Measurements from ENCODE around the gene DBH.
"Not testable (repeated sequence)": the region's sequence is repeated elsewhere in the genome, so short reads cannot be mapped to it uniquely, and the experiment has no call there.

The DBH gene

GRCh38 chr9:133666845-133667244 lies 30.7 kb downstream of the DBH start:
- DNase-seq (ENCODE audit: low spot score): no peak

DNA sequence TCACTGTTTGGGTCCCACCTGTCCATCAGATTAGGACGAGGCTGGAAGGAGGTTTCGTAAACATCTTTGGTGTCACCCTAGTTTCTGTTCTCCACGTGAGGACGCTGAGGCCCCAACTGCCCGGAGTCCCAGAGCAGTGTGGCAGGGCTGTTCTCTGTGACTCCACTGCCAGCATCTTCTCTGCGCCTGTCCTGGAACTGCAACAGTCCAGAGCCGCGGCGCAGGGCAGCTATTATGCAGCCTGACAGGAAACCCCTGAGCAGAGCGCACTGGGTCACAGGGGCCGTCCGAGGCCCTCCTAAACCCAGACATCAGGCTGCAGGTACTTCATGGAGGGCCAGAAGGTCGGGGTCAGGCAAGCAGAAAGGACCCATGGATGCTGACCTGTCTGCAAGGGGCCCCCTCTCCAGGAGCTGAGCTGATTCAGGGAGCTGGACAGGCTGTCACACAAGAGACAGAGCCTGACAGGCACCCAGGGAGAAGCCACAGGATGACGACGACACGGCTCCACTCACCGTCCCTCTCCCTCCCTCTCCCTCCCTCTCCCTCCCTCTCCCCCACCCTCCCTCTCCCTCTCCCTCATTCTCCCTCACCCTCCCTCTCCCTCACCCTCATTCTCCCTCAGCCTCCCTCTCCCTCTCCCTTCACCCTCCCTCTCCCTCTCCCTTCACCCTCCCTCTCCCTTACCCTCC lies 31.7 kb downstream of the DBH start:
- no peak for DNase-seq (ENCODE audit: low spot score)

- no peak for DNase-seq (ENCODE audit: low spot score)
These were observed 33.1 kb downstream of the DBH start for GRCh38 chr9:133669182-133669801.

- no peak for DNase-seq (ENCODE audit: low spot score)
These were observed 34.3 kb downstream of the DBH start for GRCh38 chr9:133670466-133670865.

DNA sequence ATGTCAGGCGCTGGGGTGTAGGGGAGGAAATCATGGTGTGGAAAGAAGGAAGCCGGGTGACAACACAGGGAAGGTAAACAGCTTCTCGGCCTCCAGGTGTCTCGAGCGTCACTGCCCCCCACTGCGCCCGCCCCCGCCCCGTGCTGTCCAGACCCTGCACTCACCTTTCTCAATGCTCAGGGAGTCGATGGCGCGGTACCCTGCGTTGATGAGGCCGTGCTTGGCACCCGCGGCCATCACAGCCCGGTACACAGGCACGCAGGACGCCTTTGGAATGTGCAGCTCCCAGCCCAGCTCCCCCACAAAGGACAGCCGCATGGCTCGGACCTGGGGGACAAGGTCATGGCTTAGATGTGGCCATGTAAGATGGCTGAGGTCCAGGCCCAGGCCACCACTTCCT lies 35.2 kb downstream of the DBH start:
- no peak for DNase-seq (ENCODE audit: low spot score)

- no peak for DNase-seq (ENCODE audit: low spot score)
These were observed 36.5 kb downstream of the DBH start for GRCh38 chr9:133672503-133673257.

DNA sequence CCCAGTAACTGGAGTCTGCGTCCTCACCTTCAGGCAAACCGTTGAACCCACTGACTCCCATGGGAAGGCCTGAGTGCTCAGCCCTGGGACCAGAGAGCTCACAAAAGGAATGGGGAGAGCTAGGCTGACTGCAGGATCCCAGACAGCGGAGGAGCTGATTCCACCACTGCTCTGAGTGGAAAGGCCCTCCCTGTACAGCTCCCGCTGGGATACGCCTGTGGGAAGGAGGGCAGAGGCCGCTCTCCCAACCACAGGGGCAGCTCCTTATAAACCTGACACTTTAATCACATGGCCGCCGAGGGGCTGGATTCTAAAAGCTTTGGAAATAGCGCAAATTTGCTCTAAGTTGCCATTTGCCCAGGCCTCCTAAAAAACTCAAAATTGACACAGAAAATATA lies 37.1 kb downstream of the DBH start:
- no peak for DNase-seq (ENCODE audit: low spot score)

DNA sequence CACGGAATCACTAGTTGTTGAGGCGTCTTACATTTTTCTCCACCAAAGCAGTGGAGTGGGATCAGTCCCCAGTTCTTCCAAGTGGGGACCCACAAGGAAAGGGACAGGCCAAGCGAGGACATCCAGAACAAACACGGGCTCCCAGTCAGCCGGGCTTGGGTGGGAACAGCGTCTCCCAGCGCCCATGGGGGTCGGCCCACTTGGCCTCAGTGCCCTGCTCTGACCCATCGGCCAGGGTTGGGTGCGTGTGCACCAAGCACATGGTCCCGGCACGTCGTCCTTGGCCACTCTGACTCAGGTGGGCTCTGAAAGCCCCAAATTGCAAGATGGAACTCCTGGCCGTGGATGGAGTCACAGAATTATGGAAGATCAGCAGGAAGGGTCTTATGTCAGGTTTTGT lies 37.9 kb downstream of the DBH start:
- DNase-seq (ENCODE audit: low spot score): no peak

GRCh38 chr9:133675796-133676195 lies 39.6 kb downstream of the DBH start:
- not testable (repeated sequence) for DNase-seq (ENCODE audit: low spot score)

DNA sequence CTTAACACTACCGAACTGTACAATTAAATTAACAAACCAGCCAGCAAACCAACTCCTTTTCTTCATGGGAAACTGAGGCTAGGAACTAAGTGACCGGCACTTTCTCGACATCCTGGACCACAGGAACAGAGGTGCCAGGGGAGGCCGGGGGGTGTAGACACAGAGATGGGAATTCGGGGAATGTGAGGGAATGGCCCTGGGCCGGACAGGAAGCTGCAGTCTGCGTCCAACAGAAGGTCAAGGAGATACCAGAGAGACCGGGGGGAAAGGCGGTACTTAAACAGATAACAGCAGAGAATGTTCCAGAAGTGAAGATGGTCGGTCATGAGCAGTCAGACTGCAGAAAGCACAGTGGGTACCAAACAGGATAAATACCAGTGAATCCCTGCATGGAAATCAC lies 40.3 kb downstream of the DBH start:
- DNase-seq (ENCODE audit: low spot score): no peak

DNA sequence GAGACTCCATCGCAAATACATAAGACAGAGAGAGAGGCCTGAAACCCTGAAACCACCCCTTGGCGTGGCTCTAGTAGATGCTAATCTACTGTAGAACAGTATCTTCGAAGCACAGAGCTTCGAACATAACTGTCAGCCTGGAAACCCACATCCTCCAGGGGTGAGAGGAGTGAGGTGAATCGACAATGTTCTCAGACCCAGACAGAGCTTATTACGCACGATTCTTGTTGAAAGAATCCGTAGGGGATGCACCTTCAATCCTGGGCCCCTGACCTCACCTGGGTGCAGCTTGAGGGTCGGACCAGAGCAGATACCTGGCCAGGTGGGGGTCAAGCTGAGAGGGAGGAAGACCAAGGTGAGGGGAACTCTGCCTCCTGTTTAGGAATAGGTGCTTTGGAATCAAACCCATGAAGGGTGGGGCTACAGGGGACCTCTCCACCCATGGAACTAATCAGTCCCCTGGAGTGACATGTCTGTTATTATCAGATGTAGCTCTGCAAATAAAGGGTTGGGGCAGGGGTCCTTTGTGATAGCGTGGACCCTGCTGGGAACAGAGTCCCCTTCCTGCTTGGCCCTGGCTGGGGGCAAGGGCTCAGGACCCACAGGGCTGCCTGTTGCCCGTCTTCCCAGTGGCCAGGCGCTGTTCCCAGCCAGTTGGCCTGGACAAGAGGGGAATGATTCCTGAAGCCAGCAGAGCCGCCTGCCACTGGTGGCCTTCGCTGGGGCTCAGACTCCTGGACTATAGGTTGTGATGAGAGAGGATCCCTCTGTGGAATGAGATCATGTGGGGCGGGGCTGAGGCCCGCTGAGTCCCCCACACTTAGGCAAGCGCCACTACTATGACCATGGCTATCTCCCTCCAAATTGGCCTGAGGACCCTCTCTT lies 41.2 kb downstream of the DBH start:
- DNase-seq (ENCODE audit: low spot score): no peak

- no peak for DNase-seq (ENCODE audit: low spot score)
These were observed 42.9 kb downstream of the DBH start for GRCh38 chr9:133679056-133679455.

GRCh38 chr9:133679466-133680061 lies 43.4 kb downstream of the DBH start:
- no peak for DNase-seq (ENCODE audit: low spot score)

DNA sequence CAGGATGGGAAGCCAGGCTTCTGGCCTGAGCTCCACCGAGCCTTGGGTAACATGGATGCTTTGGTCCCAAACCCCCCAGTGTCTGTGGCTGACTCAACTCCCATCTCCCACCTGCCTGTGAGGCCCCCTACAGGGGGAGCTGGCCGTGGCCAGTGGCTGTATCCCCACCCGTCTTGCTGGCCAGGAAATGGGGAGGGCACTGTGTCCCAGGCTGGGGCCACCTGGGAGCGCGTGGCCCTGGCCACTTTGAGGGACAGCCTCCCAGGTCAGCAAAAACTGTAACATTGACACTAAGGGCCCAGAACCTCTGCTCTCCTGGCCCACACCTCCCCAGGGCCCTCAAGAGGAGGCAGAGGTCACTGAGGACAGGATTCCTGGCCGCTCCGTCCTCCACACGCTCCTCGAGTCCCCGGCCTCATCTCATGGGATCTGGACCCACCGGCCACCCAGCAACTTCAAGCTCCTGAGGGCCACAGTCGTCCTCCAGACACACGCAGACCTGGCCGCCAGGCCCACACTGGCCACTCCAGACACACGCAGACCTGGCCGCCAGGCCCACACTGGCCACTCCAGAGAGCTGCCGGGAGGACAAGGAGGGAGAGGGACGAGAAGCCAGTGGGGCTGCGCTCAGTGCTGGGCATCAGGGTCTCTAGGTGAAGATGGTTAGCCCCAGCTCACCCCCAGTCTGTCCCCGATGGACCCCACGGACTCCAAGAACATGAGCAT lies 44.2 kb downstream of the DBH start:
- DNase-seq (ENCODE audit: low spot score): no peak

- no peak for DNase-seq (ENCODE audit: low spot score)
These were observed 45.0 kb downstream of the DBH start for GRCh38 chr9:133680976-133681657.

DNA sequence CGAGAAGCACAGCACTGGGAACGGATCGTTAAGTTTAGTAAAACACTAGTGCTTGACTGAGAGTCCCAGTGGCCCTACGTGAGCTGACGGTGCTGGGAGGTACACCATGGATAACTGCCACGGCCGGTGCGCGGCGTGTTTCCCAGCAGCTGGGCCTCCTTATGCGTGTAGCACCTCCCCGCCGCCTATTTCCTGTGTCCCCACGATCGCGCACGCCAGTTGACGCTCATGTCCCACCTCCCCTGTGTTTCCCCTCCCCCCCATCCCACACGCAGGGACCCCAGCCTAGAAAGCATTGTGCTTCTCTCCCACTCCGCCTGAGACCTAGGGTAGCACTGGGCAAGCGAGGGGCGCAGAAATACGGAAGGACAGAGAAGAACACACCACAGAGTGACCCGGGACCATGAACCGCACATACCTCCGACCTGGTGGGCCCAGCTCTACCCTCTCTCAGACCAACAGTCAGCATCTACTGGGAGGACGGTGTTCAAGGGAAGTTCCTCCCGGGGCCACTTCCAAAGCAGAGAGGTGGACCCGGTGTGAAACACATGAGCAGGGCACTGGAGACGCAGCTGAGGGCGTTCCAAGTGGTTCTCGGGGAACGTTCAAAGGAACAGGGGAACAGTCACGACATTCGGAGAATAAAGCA lies 45.6 kb downstream of the DBH start:
- no peak for DNase-seq (ENCODE audit: low spot score)

DNA sequence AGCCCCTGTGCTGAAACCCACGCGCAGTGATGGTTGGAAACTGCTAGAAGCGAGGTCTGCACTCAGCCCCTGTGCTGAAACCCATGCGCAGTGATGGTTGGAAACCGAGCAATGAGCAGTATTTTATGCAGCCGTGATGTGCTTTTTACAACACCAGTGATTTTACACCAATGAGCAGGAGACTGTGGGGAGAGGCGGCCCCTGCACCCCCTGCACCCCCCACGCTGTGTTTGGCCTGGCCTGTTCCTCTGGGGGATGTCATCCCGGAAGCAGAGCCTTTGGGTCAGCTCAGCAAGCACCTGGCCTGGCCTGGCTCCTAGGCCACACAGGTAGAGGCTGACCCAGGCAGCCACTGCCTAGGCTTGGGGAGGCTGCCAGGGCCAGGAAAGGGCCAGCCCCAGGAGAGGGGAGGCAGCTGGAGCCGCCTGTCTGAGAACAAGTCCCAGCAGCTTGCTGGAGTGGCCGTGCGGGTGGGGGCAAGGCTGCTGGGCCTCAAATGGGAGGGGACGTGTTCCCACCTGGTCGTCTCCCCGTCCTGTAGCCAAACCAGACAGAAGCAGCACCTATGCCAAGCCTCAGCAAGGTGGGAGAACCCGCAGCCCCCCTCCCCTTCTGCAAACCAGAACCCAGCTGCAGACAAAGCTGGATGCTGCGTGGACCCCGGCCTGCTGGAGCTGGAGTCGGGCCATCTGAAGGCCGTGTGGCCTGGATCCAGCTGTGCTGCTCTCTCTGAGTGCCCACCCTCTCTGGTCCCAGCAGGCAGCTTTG lies 46.8 kb downstream of the DBH start:
- no peak for DNase-seq (ENCODE audit: low spot score)

DNA sequence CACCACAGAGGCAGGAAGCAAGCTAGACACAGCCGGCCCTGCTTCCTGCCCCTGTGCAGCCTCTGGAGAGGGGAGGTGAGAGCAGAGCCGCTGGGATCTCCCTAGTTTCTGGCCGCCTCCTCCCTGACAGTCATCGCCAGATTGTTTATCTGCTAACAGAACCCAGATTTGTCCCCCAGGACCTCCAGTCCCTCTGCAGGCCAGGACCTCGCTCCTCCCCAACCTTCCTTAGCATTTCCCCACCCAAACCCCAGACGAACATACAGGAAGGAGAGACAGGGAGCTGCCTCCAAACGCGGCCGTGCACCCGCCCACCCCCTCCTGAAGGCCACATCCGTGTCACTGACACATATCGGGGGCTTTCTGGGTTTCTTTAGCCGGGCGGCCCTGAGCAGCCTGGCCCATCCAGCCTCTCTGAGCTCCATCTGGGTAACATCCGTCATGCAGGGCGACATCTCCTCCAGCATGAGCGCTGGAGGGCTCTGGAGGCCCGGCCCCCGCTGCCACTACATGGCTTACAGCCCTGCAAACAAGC lies 47.5 kb downstream of the DBH start:
- no peak for DNase-seq (ENCODE audit: low spot score)

All from HuH-7 (cell line).